ENCODE data around the gene HAUS3. TPM values are rescaled to one million over a fixed set of nuclear protein-coding genes. Genes with fewer than 3 reads are reported as not detected.

Gene HAUS3
- total and polyA plus RNA-seq, 2 of the 13 experiments (the other 11 are each of a cell fraction or from before 2014, with no cell fraction given): 3.9 to 12.6 TPM

GRCh38 chr4:2277956-2278355 is 36.0 kb upstream of the HAUS3 start:
- H3K4me1 ChIP-seq (ENCODE audit: insufficient read depth, low read length): no peaks in the 10 kb centered on the region
- H3K4me2 ChIP-seq (ENCODE audit: low read depth, low read length): no peak overlapping the region
- WGBS (ENCODE audit: low lambda C conversion rate): 75% methylated on average over 9 of the region's 9 CpGs
- peaks cover 2 to 21% of the 10 kb centered on the region in 2 experiments; a peak in 4 of 5 replicates for H3K27me3 ChIP-seq (ENCODE audit: control insufficient read depth in 1 of 2, insufficient read depth in 2 of 2, low read length in 2 of 2)
- no TSS peak for BruUV-seq (replicated peaks)
- ChIA-PET CTCF (ENCODE audit: low intra/inter-chr PET ratio, low total read pairs) (no interaction called here), POLR2A (no interaction called here)
- no peak overlapping the region for H2AFZ ChIP-seq (ENCODE audit: low read length)
- no peaks in the 10 kb centered on the region for H3K79me2 ChIP-seq (ENCODE audit: insufficient read depth, low read length)
- H3K27ac ChIP-seq (ENCODE audit: extremely low read length, insufficient read depth, low read length): no peak overlapping the region
- ATAC-seq (no peak), DNase-seq (ENCODE audit: low spot score) (no peak), FAIRE-seq (no peak)
- in situ Hi-C loops (cut with HindIII; ENCODE audit: extremely low pct_ligation_motif_present, low pct_unique_long_range_greater_than_20kb): no loop called here
- H3K4me3 ChIP-seq (replicated peaks in 1 of 3; ENCODE audit: insufficient read depth in 1 of 3, low read depth in 2 of 3, low read length in 3 of 3): no peak overlapping the region
- no peaks in the 10 kb centered on the region for H3K9me3 ChIP-seq (ENCODE audit: low read length)
- intact Hi-C loops (cut with micrococcal nuclease; ENCODE audit: unreplicated experiment): no loop called here
- H3K36me3 ChIP-seq (replicated peaks in 1 of 2; ENCODE audit: control insufficient read depth in 1 of 2, insufficient read depth in 2 of 2, low read length in 2 of 2): no peaks in the 10 kb centered on the region
- H4K20me1 ChIP-seq (ENCODE audit: insufficient read depth, low read length): no peaks in the 10 kb centered on the region
- no peak overlapping the region for H3K9ac ChIP-seq (ENCODE audit: insufficient read depth, low read depth, low read length)
- no peak for TF ChIP-seq RFXAP (CRISPR knock-in tag; IDR thresholded peaks at IDR 0.05; ENCODE audit: borderline replicate concordance)
- TF ChIP-seq ZNF790 (CRISPR knock-in tag; IDR thresholded peaks at IDR 0.05; ENCODE audit: borderline replicate concordance): no peak
- no peak for TF ChIP-seq ZNF510 (CRISPR knock-in tag; IDR thresholded peaks at IDR 0.05; ENCODE audit: low read depth)
- no peak for TF ChIP-seq ZNF280D (CRISPR knock-in tag; IDR thresholded peaks at IDR 0.05)
- TF ChIP-seq SNAPC5 (CRISPR knock-in tag; IDR thresholded peaks at IDR 0.05; ENCODE audit: borderline replicate concordance): no peak
- no peak for TF ChIP-seq ZBTB21 (CRISPR knock-in tag; IDR thresholded peaks at IDR 0.05)
- no peak for TF ChIP-seq ZNF597 (CRISPR knock-in tag; IDR thresholded peaks at IDR 0.05)
- TF ChIP-seq CHD4 (IDR thresholded peaks at IDR 0.05; ENCODE audit: borderline replicate concordance, low read length): no peak
- no peak for TF ChIP-seq TFDP2 (CRISPR knock-in tag; IDR thresholded peaks at IDR 0.05)
- TF ChIP-seq TFE3 (CRISPR knock-in tag; IDR thresholded peaks at IDR 0.05): no peak
- TF ChIP-seq PRDM10 (CRISPR knock-in tag; IDR thresholded peaks at IDR 0.05; ENCODE audit: low read depth): no peak
- TF ChIP-seq ZNF792 (CRISPR knock-in tag; IDR thresholded peaks at IDR 0.05): no peak
- TF ChIP-seq TRIM24 (CRISPR knock-in tag; IDR thresholded peaks at IDR 0.05): no peak
- no peak for TF ChIP-seq SNRNP70 (IDR thresholded peaks at IDR 0.05; ENCODE audit: low read depth, low read length)

Data from HepG2 (cell line).